Common myeloid progenitor, CD34-positive (primary cell): ENCODE measurements around the gene OVCH2.

Experiments
- CTCF ChIA-PET: fragments of 350-600 bp; sonication (Branson Sonifier 250); formaldehyde crosslinking; loops from one replicate; lab custom pipeline; 2021; ENCODE audit warnings: antibody characterized with exemption; lab: Charles Lee
- POLR2A ChIA-PET: fragments of 350-600 bp; sonication (Branson Sonifier 250); formaldehyde crosslinking; loops from one replicate; lab custom pipeline; 2021; ENCODE audit warnings: antibody characterized with exemption; lab: Charles Lee
- DNase-seq, 3 donors: peaks; one replicate each; pipeline versions ENCODE4 v3.0.0 to v3.0.0-alpha.2; 2013
- H3K27ac ChIP-seq, 2 experiments: 1 replicate in 1 of 2; 2 replicates in 1 of 2; pipeline ENCODE4 v1.7.0; 2013; ENCODE audit warnings: inconsistent platforms in 2 of 2, low read length in 2 of 2, mild to moderate bottlenecking in 2 of 2, low read depth in 1 of 2, moderate library complexity in 1 of 2; ENCODE audit not compliant: severe bottlenecking in 2 of 2, insufficient read depth in 1 of 2, poor library complexity in 1 of 2
- H3K27me3 ChIP-seq, 5 experiments: replicated peaks in 2 of 5; 1 replicate in 3 of 5; 2 replicates in 2 of 5; pipeline versions ENCODE4 v1.6.1 to v1.7.0; 2013; ENCODE audit warnings: low read length in 4 of 5, mild to moderate bottlenecking in 2 of 5, moderate library complexity in 2 of 5, inconsistent platforms in 1 of 5; ENCODE audit not compliant: insufficient read depth in 5 of 5, control insufficient read depth in 4 of 5
- H3K36me3 ChIP-seq, 4 experiments: 1 replicate in 2 of 4; 2 replicates in 2 of 4; pipeline versions ENCODE4 v1.6.1 to v1.7.0; 2013; ENCODE audit warnings: low read length in 3 of 4, control low read depth in 1 of 4, mild to moderate bottlenecking in 1 of 4; ENCODE audit not compliant: control insufficient read depth in 4 of 4, insufficient read depth in 4 of 4
- H3K4me1 ChIP-seq, 4 experiments: 1 replicate in 3 of 4; 2 replicates in 1 of 4; pipeline versions ENCODE4 v1.6.1 to v1.7.1; 2013; ENCODE audit warnings: low read length in 3 of 4, mild to moderate bottlenecking in 3 of 4, control low read depth in 1 of 4, inconsistent platforms in 1 of 4, moderate library complexity in 1 of 4; ENCODE audit not compliant: control insufficient read depth in 4 of 4, insufficient read depth in 4 of 4; ENCODE audit errors: control extremely low read depth in 1 of 4
- H3K4me3 ChIP-seq, 7 experiments: 1 replicate in 4 of 7; 2 replicates in 3 of 7; pipeline versions ENCODE4 v1.5.1 to v1.7.0; 2013; ENCODE audit warnings: mild to moderate bottlenecking in 7 of 7, low read length in 6 of 7, moderate library complexity in 6 of 7, inconsistent platforms in 2 of 7, low read depth in 2 of 7, control low read depth in 1 of 7; ENCODE audit not compliant: insufficient read depth in 4 of 7, control insufficient read depth in 1 of 7; ENCODE audit errors: extremely low read depth in 1 of 7
- H3K9me3 ChIP-seq, 5 experiments: 1 replicate in 4 of 5; 2 replicates in 1 of 5; pipeline versions ENCODE4 v1.6.1 to v1.7.1; 2013; ENCODE audit warnings: low read length in 4 of 5, mild to moderate bottlenecking in 2 of 5, inconsistent platforms in 1 of 5, low read depth in 1 of 5, moderate library complexity in 1 of 5; ENCODE audit not compliant: control insufficient read depth in 4 of 5, insufficient read depth in 2 of 5; ENCODE audit errors: control extremely low read depth in 1 of 5
- WGBS: methylation state at CpG from one replicate; pipeline ENCODE4 v1.1.5; 2013; ENCODE audit not compliant: insufficient coverage; 5-methylcytosine and 5-hydroxymethylcytosine counted together

The OVCH2 gene

DNA sequence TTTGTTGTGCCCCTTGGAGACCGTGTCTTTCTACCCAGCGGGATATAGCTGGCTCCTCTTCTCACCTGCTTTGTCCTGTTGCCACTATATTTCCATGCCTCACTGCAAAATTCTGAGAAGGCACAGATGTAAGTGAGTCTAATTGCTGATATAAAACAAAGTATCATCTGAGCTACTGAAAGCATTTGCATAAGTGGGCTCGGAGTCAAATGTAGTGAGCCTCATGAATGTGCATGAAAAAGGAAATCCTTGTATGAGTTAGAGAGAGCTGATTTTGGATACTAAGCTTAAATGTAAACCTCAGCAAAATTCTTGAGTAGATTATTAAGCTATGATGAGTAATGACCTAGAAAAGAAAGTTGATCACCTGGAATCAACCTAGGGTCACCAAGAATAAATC is 13.9 kb downstream of the OVCH2 start:
- H3K9me3 ChIP-seq = no peaks in the 10 kb centered on the region
- no peak overlapping the region for H3K4me3 ChIP-seq
- ChIA-PET CTCF (interaction anchor here (0.6 to 2.4 kb wide), 3 partner anchors 24 to 593 kb away, joined by 3 to 6 read pairs (median 3); no protein-coding TSS in a partner anchor), POLR2A (no interaction called here)
- H3K27ac ChIP-seq = no peak overlapping the region
- no peaks in the 10 kb centered on the region for H3K36me3 ChIP-seq
- no peaks in the 10 kb centered on the region for H3K4me1 ChIP-seq
- WGBS = 100% methylated on average over 2 of the region's 3 CpGs
- peaks cover 5 to 40% (median 14%) of the 10 kb centered on the region in 5 experiments for H3K27me3 ChIP-seq
- DNase-seq = no peak

DNA sequence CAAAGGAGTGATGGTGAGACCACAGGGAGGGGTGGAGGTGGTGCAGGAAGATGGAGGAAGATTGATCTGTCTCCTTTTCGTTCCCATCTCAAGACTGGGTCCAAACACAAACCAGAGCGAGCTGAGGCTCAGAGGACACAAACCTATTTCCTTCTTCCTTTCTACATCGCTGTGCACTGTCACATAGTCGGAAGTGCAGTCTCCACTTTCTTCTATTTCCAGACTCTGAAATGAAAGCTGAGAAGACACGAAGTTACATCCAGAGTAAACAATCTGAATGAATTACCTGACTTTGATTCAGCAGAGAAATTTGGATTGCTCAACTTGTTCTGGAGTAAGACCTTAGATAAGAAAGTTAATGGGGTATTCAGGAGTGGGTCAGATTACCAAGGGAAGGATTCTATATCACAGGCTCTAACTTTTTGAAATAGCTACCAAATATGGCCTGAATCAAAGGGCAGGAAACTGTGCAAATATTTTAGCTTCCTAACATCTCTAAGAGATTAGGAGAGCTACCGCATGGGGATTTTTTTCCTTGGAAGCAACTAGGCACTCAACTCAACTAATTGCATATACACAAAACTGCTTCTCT is 14.4 kb downstream of the OVCH2 start:
- CTCF ChIA-PET = interaction anchor here (0.7 to 2.4 kb wide), 8 partner anchors 23 to 594 kb away, joined by 3 to 8 read pairs (median 4); no protein-coding TSS in a partner anchor
- Histone ChIP-seq H3K27ac (no peak overlapping the region), H3K4me3 (no peak overlapping the region), H3K27me3 (peaks cover 5 to 40% (median 14%) of the 10 kb centered on the region in 5 experiments), H3K36me3 (no peaks in the 10 kb centered on the region), H3K9me3 (no peaks in the 10 kb centered on the region), H3K4me1 (no peaks in the 10 kb centered on the region)
- DNase-seq = no peak
- POLR2A ChIA-PET = no interaction called here
- 92% methylated on average over 6 of the region's 6 CpGs for WGBS

DNA sequence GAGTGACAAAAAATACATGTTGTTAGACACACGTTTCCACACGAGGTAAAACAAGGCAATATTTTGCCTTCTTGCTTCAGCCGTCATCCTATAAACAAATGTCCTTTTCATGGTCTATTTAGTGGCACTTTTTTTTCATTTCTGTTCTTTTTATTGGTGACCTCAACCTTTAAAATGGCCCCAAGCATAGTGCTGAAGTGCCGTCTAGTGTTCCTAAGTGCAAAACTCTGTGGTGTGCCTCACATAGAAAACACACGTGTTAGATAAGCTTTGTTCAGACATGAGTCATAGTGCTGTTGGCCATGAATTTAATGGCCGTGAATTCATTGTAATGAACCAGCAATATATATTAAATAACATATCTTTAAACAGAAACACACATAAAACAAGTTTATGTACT is 15.6 kb downstream of the OVCH2 start:
- H3K36me3 ChIP-seq = no peaks in the 10 kb centered on the region
- no peaks in the 10 kb centered on the region for H3K4me1 ChIP-seq
- peak in 1 of 3 donors; percentile 68 for DNase-seq
- POLR2A ChIA-PET = no interaction called here
- no peak overlapping the region for H3K4me3 ChIP-seq
- H3K27me3 ChIP-seq = peaks cover 5 to 47% (median 14%) of the 10 kb centered on the region in 5 experiments
- 25% methylated on average over 4 of the region's 6 CpGs for WGBS
- no peak overlapping the region for H3K27ac ChIP-seq
- CTCF ChIA-PET = interaction anchor here (1.0 to 2.4 kb wide), 6 partner anchors 22 to 878 kb away, joined by 3 to 8 read pairs (median 4); no protein-coding TSS in a partner anchor
- H3K9me3 ChIP-seq = no peaks in the 10 kb centered on the region

DNA sequence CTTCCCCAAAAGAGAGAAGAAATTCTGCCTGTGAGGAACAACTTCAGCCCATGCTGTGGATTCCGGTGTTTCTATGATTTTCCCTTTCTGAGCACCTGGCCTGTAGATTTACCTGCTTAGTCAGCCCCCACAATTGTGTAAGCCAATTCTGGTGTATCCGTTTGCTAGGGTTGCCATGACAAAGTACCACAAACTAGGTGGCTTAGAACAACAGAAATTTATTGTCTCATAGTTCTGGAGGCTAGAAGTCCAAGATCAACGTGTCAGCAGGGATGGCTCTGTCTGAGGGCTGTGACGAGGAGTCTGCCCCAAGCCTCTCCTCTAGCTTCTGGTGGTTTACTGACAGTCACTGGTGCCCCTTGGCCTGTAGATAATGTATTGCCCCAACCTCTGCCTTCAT is 17.0 kb downstream of the OVCH2 start:
- no peaks in the 10 kb centered on the region for H3K9me3 ChIP-seq
- peaks cover 7 to 57% (median 13%) of the 10 kb centered on the region in 5 experiments for H3K27me3 ChIP-seq
- H3K4me3 ChIP-seq = no peak overlapping the region
- ChIA-PET CTCF (interaction anchor here (0.8 kb wide), 1 partner anchor 18 kb away, joined by 4 read pairs; no protein-coding TSS in a partner anchor), POLR2A (no interaction called here)
- no peak overlapping the region for H3K27ac ChIP-seq
- no peaks in the 10 kb centered on the region for H3K4me1 ChIP-seq
- no peak for DNase-seq
- WGBS = 0% methylated on average over 3 of the region's 4 CpGs
- no peaks in the 10 kb centered on the region for H3K36me3 ChIP-seq

DNA sequence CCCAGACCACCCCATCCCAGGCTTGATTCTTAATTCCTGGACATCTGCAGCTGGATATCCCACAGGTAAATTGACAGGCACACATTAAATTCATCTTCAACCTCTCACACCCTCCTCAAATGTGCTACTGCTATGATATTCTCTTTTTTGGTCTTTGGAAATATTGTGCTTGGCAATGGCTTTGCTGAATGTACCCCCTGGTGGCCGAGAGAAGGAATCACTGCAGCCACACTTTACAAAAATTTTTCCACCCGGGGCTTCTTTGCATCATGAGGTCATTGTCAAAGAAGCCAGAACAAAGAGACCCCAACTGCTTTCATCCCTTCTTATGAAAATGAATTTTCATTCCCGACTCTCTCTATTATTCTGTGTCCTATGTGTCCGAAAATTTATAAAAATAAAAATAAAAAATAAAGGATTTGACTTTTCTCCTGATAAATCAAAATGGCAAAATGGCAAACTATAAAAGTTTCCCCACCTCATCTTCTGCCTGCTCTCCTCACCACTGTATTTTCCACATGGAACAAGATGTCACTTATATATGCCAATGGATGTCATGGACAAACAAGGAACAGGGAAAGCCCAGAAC is 17.9 kb downstream of the OVCH2 start:
- Histone ChIP-seq H3K27ac (no peak overlapping the region), H3K4me1 (no peaks in the 10 kb centered on the region), H3K4me3 (no peak overlapping the region), H3K9me3 (no peaks in the 10 kb centered on the region), H3K27me3 (peaks cover 5 to 48% (median 10%) of the 10 kb centered on the region in 5 experiments), H3K36me3 (no peaks in the 10 kb centered on the region)
- no CpG with 5 or more reads among the region's 4 CpGs for WGBS
- ChIA-PET CTCF (interaction anchor here (0.7 to 2.4 kb wide), 3 partner anchors 10 to 117 kb away, joined by 3 to 10 read pairs (median 5); no protein-coding TSS in a partner anchor), POLR2A (no interaction called here)
- DNase-seq = peak; percentile 29 to 62 (median 61)

DNA sequence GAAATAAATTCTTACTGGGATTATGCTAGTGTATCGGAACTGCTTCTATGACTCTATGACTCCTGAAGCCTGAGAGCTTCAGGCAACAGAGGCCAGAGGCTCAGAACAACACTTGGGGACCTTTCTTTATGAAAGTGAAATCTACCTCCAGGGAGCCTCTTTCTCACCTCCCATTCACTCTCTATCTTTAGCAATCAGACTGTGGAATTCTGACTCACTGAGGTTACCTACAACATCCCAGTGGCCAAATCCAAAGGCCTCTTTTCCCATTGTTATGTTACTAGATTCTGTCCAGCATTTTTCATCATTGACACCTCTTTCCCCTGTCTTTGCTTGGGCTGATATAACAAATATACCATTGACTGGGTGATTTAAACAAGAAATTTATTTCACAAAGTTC is 18.9 kb downstream of the OVCH2 start:
- no peak overlapping the region for H3K27ac ChIP-seq
- peaks cover 8 to 45% (median 12%) of the 10 kb centered on the region in 5 experiments for H3K27me3 ChIP-seq
- WGBS = 100% methylated on average over 1 of the region's 1 CpG
- ChIA-PET CTCF (interaction anchor here (0.8 to 2.4 kb wide), 3 partner anchors 11 to 589 kb away, joined by 3 to 10 read pairs (median 5); no protein-coding TSS in a partner anchor), POLR2A (interaction anchor here (0.6 kb wide), 1 partner anchor 65 kb away, joined by 4 read pairs; no protein-coding TSS in a partner anchor)
- DNase-seq = no peak
- H3K4me3 ChIP-seq = no peak overlapping the region
- H3K36me3 ChIP-seq = no peaks in the 10 kb centered on the region
- no peaks in the 10 kb centered on the region for H3K9me3 ChIP-seq
- no peaks in the 10 kb centered on the region for H3K4me1 ChIP-seq

DNA sequence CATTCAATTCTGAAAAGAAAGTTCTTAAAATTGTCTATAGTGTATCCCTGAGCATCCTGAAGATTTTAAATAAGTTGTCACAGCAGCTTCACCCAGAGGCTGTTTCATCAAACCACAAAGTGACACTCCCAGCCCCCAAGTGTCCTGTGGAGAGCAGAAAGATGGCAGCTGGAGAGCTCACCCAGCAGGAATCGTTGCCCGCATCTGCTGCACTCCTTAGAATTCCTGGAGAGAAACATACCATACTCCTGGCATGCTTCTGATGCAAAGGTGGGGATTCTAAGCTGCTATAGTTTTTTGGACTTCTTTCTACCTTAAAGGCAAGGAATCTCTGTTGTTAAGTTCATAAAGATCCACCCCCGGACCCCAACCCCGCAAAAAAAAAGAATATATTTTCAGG is 19.5 kb downstream of the OVCH2 start:
- WGBS = 95% methylated on average over 3 of the region's 4 CpGs
- no peak overlapping the region for H3K4me3 ChIP-seq
- no peak for DNase-seq
- no peaks in the 10 kb centered on the region for H3K4me1 ChIP-seq
- ChIA-PET POLR2A (interaction anchor here (0.6 kb wide), 1 partner anchor 66 kb away, joined by 4 read pairs; no protein-coding TSS in a partner anchor), CTCF (interaction anchor here (0.9 to 2.4 kb wide), 4 partner anchors 8 to 116 kb away, joined by 4 to 10 read pairs (median 6); no protein-coding TSS in a partner anchor)
- H3K27ac ChIP-seq = no peak overlapping the region
- H3K36me3 ChIP-seq = no peaks in the 10 kb centered on the region
- peaks cover 8 to 45% (median 12%) of the 10 kb centered on the region in 5 experiments for H3K27me3 ChIP-seq
- H3K9me3 ChIP-seq = no peaks in the 10 kb centered on the region
